Neuronal stem cell (in vitro differentiated cells): Measurements from ENCODE around the gene PEX16.

Source experiments
- DNase-seq: peaks from one replicate; pipeline ENCODE4 v3.0.0-alpha.2; 2013; ENCODE audit warnings: low spot score
- H2AFZ ChIP-seq: one replicate; pipeline ENCODE4 v1.6.1; 2013; ENCODE audit warnings: mild to moderate bottlenecking, low read length, inconsistent platforms
- H2AK5ac ChIP-seq: 2 replicates; pipeline ENCODE4 v1.6.1; 2013; ENCODE audit warnings: low read depth, mild to moderate bottlenecking, inconsistent platforms, low read length, moderate library complexity, mixed read lengths
- H2BK120ac ChIP-seq: 2 replicates; pipeline ENCODE4 v1.6.1; 2013; ENCODE audit warnings: low read depth, mild to moderate bottlenecking, inconsistent platforms, low read length, moderate library complexity, mixed read lengths
- H2BK12ac ChIP-seq: one replicate; pipeline ENCODE4 v1.6.1; 2013; ENCODE audit warnings: low read length, inconsistent platforms
- H2BK15ac ChIP-seq: 2 replicates; pipeline ENCODE4 v1.6.1; 2013; ENCODE audit warnings: mild to moderate bottlenecking, low read length, inconsistent platforms, mixed read lengths
- H2BK5ac ChIP-seq: one replicate; pipeline ENCODE4 v1.6.1; 2013; ENCODE audit warnings: inconsistent platforms, mild to moderate bottlenecking, low read length, moderate library complexity
- H3K14ac ChIP-seq: one replicate; pipeline ENCODE4 v1.6.1; 2013; ENCODE audit warnings: low read length, inconsistent platforms
- H3K18ac ChIP-seq: 2 replicates; pipeline ENCODE4 v1.6.1; 2013; ENCODE audit warnings: low read length, inconsistent platforms
- H3K23ac ChIP-seq: 2 replicates; pipeline ENCODE4 v1.6.1; 2013; ENCODE audit warnings: low read depth, mild to moderate bottlenecking, mixed read lengths, low read length, inconsistent platforms; ENCODE audit not compliant: poor library complexity
- H3K27ac ChIP-seq: replicated peaks from 3 replicates; pipeline ENCODE4 v1.5.1; 2013; ENCODE audit warnings: low read length, inconsistent platforms
- H3K27me3 ChIP-seq, 3 experiments: 2 replicates each; pipeline ENCODE4 v1.6.1; 2013; ENCODE audit warnings: low read length in 3 of 3, mild to moderate bottlenecking in 2 of 3, inconsistent platforms in 1 of 3, low read depth in 1 of 3, mixed read lengths in 1 of 3, moderate library complexity in 1 of 3; ENCODE audit not compliant: control insufficient read depth in 3 of 3, insufficient read depth in 3 of 3
- H3K36me3 ChIP-seq, 2 donors: replicated peaks in 1 of 2; 2 replicates each; pipeline ENCODE4 v1.6.1; 2013; ENCODE audit warnings: low read length in 2 of 2; ENCODE audit not compliant: control insufficient read depth in 2 of 2, insufficient read depth in 2 of 2
- H3K4ac ChIP-seq: 2 replicates; pipeline ENCODE4 v1.6.1; 2013; ENCODE audit warnings: inconsistent platforms, mild to moderate bottlenecking, low read length, moderate library complexity
- H3K4me1 ChIP-seq, 2 donors: 1 replicate in 1 of 2; 2 replicates in 1 of 2; pipeline ENCODE4 v1.6.1; 2013; ENCODE audit warnings: low read length in 2 of 2, low read depth in 1 of 2; ENCODE audit not compliant: control insufficient read depth in 2 of 2, insufficient read depth in 1 of 2
- H3K4me2 ChIP-seq: one replicate; pipeline ENCODE4 v1.6.1; 2013; ENCODE audit warnings: mild to moderate bottlenecking, low read length, inconsistent platforms; ENCODE audit not compliant: insufficient read depth, poor library complexity, severe bottlenecking
- H3K4me3 ChIP-seq, 2 donors: 2 replicates each; pipeline ENCODE4 v1.5.1; 2013; ENCODE audit warnings: low read length in 2 of 2, mild to moderate bottlenecking in 2 of 2, inconsistent platforms in 1 of 2, moderate library complexity in 1 of 2
- H3K79me1 ChIP-seq: one replicate; pipeline ENCODE4 v1.6.1; 2013; ENCODE audit warnings: low read depth, mild to moderate bottlenecking, inconsistent platforms, low read length, moderate library complexity
- H3K9ac ChIP-seq: one replicate; pipeline ENCODE4 v1.6.1; 2013; ENCODE audit warnings: mild to moderate bottlenecking, low read depth, low read length, inconsistent platforms; ENCODE audit not compliant: poor library complexity
- H3K9me3 ChIP-seq, 2 donors: replicated peaks in 1 of 2; 2 replicates each; pipeline versions ENCODE3 to v1.6.1; 2013; ENCODE audit warnings: low read length in 2 of 2, mild to moderate bottlenecking in 2 of 2, inconsistent platforms in 1 of 2, low read depth in 1 of 2, mixed read lengths in 1 of 2, moderate library complexity in 1 of 2; ENCODE audit not compliant: control insufficient read depth in 2 of 2, insufficient read depth in 1 of 2
- H4K8ac ChIP-seq: one replicate; pipeline ENCODE4 v1.6.1; 2013; ENCODE audit warnings: low read depth, mild to moderate bottlenecking, inconsistent platforms, low read length, moderate library complexity
- H4K91ac ChIP-seq: one replicate; pipeline ENCODE4 v1.6.1; 2013; ENCODE audit warnings: low read length, low read depth, mild to moderate bottlenecking, inconsistent platforms; ENCODE audit not compliant: poor library complexity
- WGBS, 2 donors: extraction: QIAGEN DNeasy Blood & Tissue Kit; methylation state at CpG; one replicate each; pipeline ENCODE4 v1.1.7; 2013; ENCODE audit warnings: missing lambda C conversion rate in 2 of 2, mixed read lengths in 1 of 2; ENCODE audit not compliant: insufficient read length in 2 of 2, insufficient replicate concordance in 1 of 2; ENCODE audit errors: extremely low coverage in 2 of 2; 5-methylcytosine and 5-hydroxymethylcytosine counted together

The PEX16 gene

GRCh38 chr11:45913514-45913913 is 4.2 kb downstream of the PEX16 start:
- H3K27ac ChIP-seq, result no peak overlapping the region
- no peak overlapping the region for H4K91ac ChIP-seq
- no CpG with 5 or more reads among the region's 19 CpGs for WGBS, 2 donors
- no peak overlapping the region for H3K9ac ChIP-seq
- H2AFZ ChIP-seq, result no peak overlapping the region
- H2BK5ac ChIP-seq, result no peak overlapping the region
- peaks cover 4 to 7% of the 10 kb centered on the region in 2 donors for H3K4me1 ChIP-seq
- no peak overlapping the region for H4K8ac ChIP-seq
- no peak overlapping the region for H3K14ac ChIP-seq
- H3K4ac ChIP-seq, result no peak overlapping the region
- H3K23ac ChIP-seq, result no peak overlapping the region
- no peak overlapping the region for H3K18ac ChIP-seq
- H2BK12ac ChIP-seq, result no peak overlapping the region
- no peaks in the 10 kb centered on the region for H3K9me3 ChIP-seq
- H2BK120ac ChIP-seq, result no peak overlapping the region
- H3K36me3 ChIP-seq, result peaks cover 28 to 56% of the 10 kb centered on the region in 2 donors
- no peak overlapping the region for H2BK15ac ChIP-seq
- no peak overlapping the region for H3K4me3 ChIP-seq
- H3K27me3 ChIP-seq, result no peaks in the 10 kb centered on the region
- H3K79me1 ChIP-seq, result peaks cover 11% of the 10 kb centered on the region
- no peak overlapping the region for H3K4me2 ChIP-seq
- no peak overlapping the region for H2AK5ac ChIP-seq
- no peak for DNase-seq

DNA sequence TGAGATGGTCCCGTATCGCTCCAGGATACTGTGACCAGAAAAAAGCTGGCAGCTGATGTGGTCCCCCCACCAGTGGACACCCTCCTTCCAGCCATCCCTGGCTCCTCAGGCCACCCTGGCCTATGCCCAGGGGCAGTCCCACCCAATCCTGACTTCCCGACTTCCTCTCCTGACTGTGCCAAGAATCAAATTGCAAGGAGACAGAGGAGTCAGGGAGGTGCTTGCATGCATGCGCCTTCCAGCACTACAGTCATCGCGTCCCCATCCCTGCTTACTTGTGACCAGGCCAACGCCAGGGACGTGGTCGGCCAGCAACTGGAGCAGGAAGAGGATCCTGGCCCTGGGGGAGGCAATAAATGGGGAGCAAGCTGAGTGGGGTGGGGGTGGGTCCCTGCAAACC is 7.1 kb downstream of the PEX16 start:
- Histone ChIP-seq H3K4me3 (no peak overlapping the region), H2AFZ (no peak overlapping the region), H3K4ac (no peak overlapping the region), H2BK12ac (no peak overlapping the region), H2AK5ac (no peak overlapping the region), H3K4me1 (peaks cover 0 to 3% of the 10 kb centered on the region in 2 donors), H3K9ac (peak overlapping the region; percentile 14), H4K91ac (no peak overlapping the region), H3K14ac (no peak overlapping the region), H4K8ac (no peak overlapping the region), H3K36me3 (peaks cover 24 to 51% of the 10 kb centered on the region in 2 donors), H2BK120ac (no peak overlapping the region), H3K79me1 (peaks cover 6% of the 10 kb centered on the region), H3K18ac (no peak overlapping the region), H2BK5ac (no peak overlapping the region), H2BK15ac (no peak overlapping the region), H3K9me3 (no peaks in the 10 kb centered on the region), H3K4me2 (no peak overlapping the region), H3K27ac (no peak overlapping the region), H3K23ac (no peak overlapping the region), H3K27me3 (no peaks in the 10 kb centered on the region)
- no CpG with 5 or more reads among the region's 9 CpGs for WGBS, 2 donors
- no peak for DNase-seq

DNA sequence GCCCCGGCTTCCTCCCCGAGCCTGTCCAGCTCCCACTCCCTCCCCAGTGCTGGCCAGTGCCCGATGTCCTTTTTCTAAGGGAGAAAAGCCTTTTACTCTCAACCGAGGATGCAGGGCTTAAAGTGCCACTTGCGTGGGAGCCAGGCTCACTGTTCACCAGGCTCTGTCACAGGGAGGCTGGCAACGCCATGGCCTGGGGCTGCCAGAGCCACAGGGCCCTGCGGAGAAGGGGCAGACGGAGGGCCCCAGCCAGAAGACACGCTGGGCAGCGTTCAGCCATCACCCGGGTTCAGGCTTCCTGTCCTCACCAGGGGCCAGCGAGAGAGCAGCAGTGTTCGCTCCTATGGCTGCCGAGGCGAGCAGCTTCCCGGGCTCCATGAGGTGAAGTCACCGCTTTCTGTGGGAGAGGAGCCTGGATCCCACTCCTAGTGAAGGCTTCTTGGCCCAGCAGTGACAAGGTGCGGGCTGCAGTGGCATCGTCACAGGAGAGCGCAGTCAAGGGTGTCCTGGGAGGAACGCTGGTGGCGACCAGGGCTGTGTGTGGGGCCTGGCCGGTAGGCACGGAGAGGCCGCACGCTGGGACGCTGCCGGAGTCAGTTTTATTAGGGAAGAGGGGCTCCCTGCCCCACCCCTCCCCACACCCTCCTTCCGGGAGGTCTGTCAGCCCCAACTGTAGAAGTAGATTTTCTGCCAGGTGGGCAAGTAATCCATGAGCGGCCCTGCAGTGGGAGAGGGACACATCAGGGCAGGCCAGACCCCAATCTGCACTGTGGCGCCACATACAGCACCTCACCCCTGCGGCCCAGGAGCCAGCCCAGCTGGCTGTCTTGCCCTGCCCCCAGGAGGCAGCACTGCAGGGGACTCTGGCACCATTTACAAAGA is 7.8 kb downstream of the PEX16 start:
- no peak for DNase-seq
- Histone ChIP-seq H4K91ac (no peak overlapping the region), H3K23ac (peak overlapping the region; percentile 20), H3K9ac (no peak overlapping the region), H2BK120ac (no peak overlapping the region), H2BK5ac (peak overlapping the region; percentile 53), H3K27ac (no peak overlapping the region), H3K4ac (no peak overlapping the region), H2BK12ac (no peak overlapping the region), H2BK15ac (no peak overlapping the region), H4K8ac (no peak overlapping the region), H3K9me3 (no peaks in the 10 kb centered on the region), H3K27me3 (no peaks in the 10 kb centered on the region), H3K79me1 (peaks cover 6% of the 10 kb centered on the region), H3K18ac (no peak overlapping the region), H3K14ac (no peak overlapping the region), H3K4me1 (peaks cover 0 to 3% of the 10 kb centered on the region in 2 donors), H3K4me2 (no peak overlapping the region), H2AFZ (no peak overlapping the region), H3K4me3 (no peak overlapping the region), H2AK5ac (no peak overlapping the region), H3K36me3 (peaks cover 18 to 49% of the 10 kb centered on the region in 2 donors)
- no CpG with 5 or more reads among the region's 32 CpGs for WGBS, 2 donors

DNA sequence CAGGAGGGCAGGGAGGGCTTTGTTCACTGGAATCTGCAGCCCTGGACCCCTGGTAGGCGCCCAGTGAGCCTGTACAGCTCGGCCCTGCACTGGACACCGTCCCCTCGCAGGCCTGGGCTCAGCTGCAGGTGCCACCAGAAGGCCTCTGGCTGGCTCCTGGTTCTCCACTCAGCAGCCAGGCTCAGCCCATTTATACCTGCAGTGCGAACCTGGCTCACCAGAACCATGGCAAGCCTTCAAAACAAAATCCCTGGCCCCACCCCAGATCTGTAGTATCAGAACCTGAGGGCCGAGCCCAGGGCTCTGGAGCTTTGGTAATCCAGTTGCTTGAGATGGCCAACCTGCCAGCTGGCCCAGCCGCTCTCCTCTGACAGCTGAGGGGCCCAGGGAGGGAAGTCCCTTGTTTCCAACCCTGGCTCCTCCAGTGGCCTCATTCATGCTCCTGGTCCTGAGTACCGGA is 9.7 kb downstream of the PEX16 start:
- no peak overlapping the region for H3K4me3 ChIP-seq
- H3K23ac ChIP-seq, result no peak overlapping the region
- no peaks in the 10 kb centered on the region for H3K27me3 ChIP-seq
- no peak overlapping the region for H3K4ac ChIP-seq
- WGBS, 2 donors, result no CpG with 5 or more reads among the region's 8 CpGs
- no peak overlapping the region for H2AK5ac ChIP-seq
- H3K4me2 ChIP-seq, result no peak overlapping the region
- no peak overlapping the region for H2BK12ac ChIP-seq
- H3K18ac ChIP-seq, result no peak overlapping the region
- no peak for DNase-seq
- H2AFZ ChIP-seq, result no peak overlapping the region
- H3K9ac ChIP-seq, result no peak overlapping the region
- H4K91ac ChIP-seq, result no peak overlapping the region
- H3K4me1 ChIP-seq, result peaks cover 0 to 3% of the 10 kb centered on the region in 2 donors
- H2BK120ac ChIP-seq, result no peak overlapping the region
- no peak overlapping the region for H2BK15ac ChIP-seq
- no peaks in the 10 kb centered on the region for H3K79me1 ChIP-seq
- no peak overlapping the region for H3K14ac ChIP-seq
- H3K9me3 ChIP-seq, result no peaks in the 10 kb centered on the region
- H3K27ac ChIP-seq, result no peak overlapping the region
- H4K8ac ChIP-seq, result no peak overlapping the region
- H2BK5ac ChIP-seq, result no peak overlapping the region
- H3K36me3 ChIP-seq, result peaks cover 13 to 48% of the 10 kb centered on the region in 2 donors
